Tracheal epithelial cell (primary cell): ENCODE measurements around the gene KIF26B. TPM values are rescaled to one million over a fixed set of nuclear protein-coding genes. Genes with fewer than 3 reads are reported as not detected.

Experiments
- total RNA-seq: library from RNA; depleted of rRNA; stranded (reverse); fragments of >200 nt; gene quantifications from 2 replicates; pipeline ENCODE4 v1.2.1, GENCODE V29; 2014

KIF26B gene
- 3.0 and 3.1 TPM in 2 replicates for total RNA-seq

DNA sequence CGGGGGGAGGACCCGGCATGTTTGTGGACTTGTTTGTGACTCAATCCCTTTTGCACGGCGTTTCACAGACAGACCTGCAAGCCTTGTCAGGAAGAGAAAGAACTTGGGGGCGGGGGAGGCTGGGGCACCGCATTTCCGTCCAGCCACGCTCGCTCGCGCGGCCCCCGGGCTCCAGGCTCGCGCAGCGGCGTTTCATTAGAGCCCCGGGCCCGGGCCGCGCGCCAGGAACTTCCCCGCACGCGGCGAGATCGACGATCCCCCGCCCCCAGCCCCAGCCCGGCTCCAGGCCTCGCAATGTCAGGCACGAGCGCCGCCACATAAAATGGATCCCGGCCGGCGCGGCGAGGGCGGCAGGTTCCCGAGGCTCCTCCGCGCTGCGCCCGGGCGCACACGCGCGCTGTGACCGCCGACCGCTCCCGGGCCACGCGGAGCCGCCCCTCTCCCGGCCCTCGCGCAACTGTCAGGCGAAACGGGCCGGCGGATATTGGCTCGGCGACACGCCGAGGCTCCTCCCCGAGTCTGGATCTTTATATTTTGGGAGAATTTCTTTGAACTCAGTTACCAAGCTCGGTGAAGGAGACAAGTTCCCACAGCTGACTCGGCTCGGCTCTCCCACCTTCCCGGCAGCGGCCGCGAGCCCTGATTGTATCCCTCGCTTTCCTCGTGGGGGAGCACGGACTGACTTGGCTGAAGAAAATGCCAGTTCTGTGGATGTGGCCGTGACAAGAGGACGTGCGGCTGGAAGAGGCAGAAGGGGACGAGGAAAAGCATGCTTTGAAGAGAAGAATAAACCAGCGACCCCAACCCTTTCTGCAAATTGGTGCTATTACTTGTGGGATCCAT, at the start of gene KIF26B:
Gene KIF26B, plus strand, starts transcription at position 557 of the 843 bp plus-strand sequence. CDS start 440 bp downstream, outside the sequence.

